ENCODE data around the gene C1orf21.
A peak's percentile ranks its signal among the peaks of the same experiment; 100 is the strongest.

Gene C1orf21

DNA sequence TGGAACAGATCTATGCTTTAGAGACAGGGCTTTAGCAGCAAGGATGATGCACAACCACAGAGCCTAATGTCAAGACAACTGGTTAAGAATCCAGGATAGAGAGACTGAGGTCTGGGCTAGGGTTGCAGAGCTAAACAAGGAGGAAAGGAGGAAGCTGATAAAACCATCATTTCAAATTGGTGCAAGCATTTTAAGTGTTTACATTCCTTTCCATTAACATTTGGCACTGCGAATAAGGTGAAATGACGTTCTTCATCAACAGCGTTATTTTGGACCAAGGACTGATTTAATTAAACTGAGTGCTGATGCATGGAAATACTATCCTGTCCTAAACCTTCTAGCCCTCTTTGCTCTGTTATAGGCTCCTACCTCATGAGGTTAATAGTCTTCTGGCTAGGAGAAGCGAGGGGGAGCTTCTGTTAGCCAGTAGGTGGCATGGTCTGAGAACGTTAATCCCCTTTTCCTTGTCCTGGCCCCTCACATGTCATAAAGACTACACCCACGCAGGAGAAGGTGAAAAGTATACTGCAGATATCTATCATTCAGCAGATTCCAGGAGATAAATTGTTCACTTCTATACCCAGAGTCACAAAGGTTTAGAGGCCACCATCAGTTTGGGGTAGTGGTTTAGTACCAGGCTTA is 7.6 kb upstream of the C1orf21 start:
- H3K36me3 ChIP-seq (ENCODE audit: control insufficient read depth, low read length): no peaks in the 10 kb centered on the region
- no peak overlapping the region for H3K4me2 ChIP-seq (ENCODE audit: low read length)
- peaks cover 11% of the 10 kb centered on the region; the same call in 1 of the 2 replicates for H3K27me3 ChIP-seq (ENCODE audit: control insufficient read depth, low read length)
- TF ChIP-seq, protein P1, sequence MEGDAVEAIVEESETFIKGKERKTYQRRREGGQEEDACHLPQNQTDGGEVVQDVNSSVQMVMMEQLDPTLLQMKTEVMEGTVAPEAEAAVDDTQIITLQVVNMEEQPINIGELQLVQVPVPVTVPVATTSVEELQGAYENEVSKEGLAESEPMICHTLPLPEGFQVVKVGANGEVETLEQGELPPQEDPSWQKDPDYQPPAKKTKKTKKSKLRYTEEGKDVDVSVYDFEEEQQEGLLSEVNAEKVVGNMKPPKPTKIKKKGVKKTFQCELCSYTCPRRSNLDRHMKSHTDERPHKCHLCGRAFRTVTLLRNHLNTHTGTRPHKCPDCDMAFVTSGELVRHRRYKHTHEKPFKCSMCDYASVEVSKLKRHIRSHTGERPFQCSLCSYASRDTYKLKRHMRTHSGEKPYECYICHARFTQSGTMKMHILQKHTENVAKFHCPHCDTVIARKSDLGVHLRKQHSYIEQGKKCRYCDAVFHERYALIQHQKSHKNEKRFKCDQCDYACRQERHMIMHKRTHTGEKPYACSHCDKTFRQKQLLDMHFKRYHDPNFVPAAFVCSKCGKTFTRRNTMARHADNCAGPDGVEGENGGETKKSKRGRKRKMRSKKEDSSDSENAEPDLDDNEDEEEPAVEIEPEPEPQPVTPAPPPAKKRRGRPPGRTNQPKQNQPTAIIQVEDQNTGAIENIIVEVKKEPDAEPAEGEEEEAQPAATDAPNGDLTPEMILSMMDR (IDR thresholded peaks at IDR 0.05; ENCODE audit: low read depth, low read length, poor library complexity, severe bottlenecking): peak; percentile 11
- no peak for TF ChIP-seq EZH2phosphoT487 (IDR thresholded peaks at IDR 0.05; ENCODE audit: borderline replicate concordance, low read length)
- no peaks in the 10 kb centered on the region for H3K9me3 ChIP-seq (ENCODE audit: control insufficient read depth, insufficient read depth, low read length)
- no peaks in the 10 kb centered on the region for H4K20me1 ChIP-seq (ENCODE audit: control insufficient read depth, insufficient read depth, low read depth, low read length)
- no peaks in the 10 kb centered on the region for H3K9me2 ChIP-seq (replicated peaks; ENCODE audit: control insufficient read depth, low read length)
- H3K4me3 ChIP-seq (ENCODE audit: low read length): no peak overlapping the region
- no peaks in the 10 kb centered on the region for H3K79me2 ChIP-seq (ENCODE audit: control insufficient read depth, low read length)
- H3F3A ChIP-seq (ENCODE audit: control insufficient read depth, insufficient read depth): no peaks in the 10 kb centered on the region
- no peaks in the 10 kb centered on the region for H3K4me1 ChIP-seq (ENCODE audit: control insufficient read depth, low read length)
- H3K27ac ChIP-seq (ENCODE audit: low read depth, low read length): no peak overlapping the region

GRCh38 chr1:184380468-184380867 is 6.4 kb upstream of the C1orf21 start:
- no peaks in the 10 kb centered on the region for H3K79me2 ChIP-seq (ENCODE audit: control insufficient read depth, low read length)
- H3K9me3 ChIP-seq (ENCODE audit: control insufficient read depth, insufficient read depth, low read length): no peaks in the 10 kb centered on the region
- TF ChIP-seq EZH2phosphoT487 (IDR thresholded peaks at IDR 0.05; ENCODE audit: borderline replicate concordance, low read length): no peak
- no peak overlapping the region for H3K4me3 ChIP-seq (ENCODE audit: low read length)
- H3K9me2 ChIP-seq (replicated peaks; ENCODE audit: control insufficient read depth, low read length): no peaks in the 10 kb centered on the region
- H3K27me3 ChIP-seq (ENCODE audit: control insufficient read depth, low read length): peaks cover 23% of the 10 kb centered on the region
- no peaks in the 10 kb centered on the region for H4K20me1 ChIP-seq (ENCODE audit: control insufficient read depth, insufficient read depth, low read depth, low read length)
- H3K36me3 ChIP-seq (ENCODE audit: control insufficient read depth, low read length): no peaks in the 10 kb centered on the region
- no peaks in the 10 kb centered on the region for H3F3A ChIP-seq (ENCODE audit: control insufficient read depth, insufficient read depth)
- H3K4me2 ChIP-seq (ENCODE audit: low read length): no peak overlapping the region
- no peaks in the 10 kb centered on the region for H3K4me1 ChIP-seq (ENCODE audit: control insufficient read depth, low read length)
- H3K27ac ChIP-seq (ENCODE audit: low read depth, low read length): no peak overlapping the region

- H3K4me3 ChIP-seq (ENCODE audit: low read length): no peak overlapping the region
- no peaks in the 10 kb centered on the region for H3K9me2 ChIP-seq (replicated peaks; ENCODE audit: control insufficient read depth, low read length)
- H3K4me2 ChIP-seq (ENCODE audit: low read length): no peak overlapping the region
- no peaks in the 10 kb centered on the region for H4K20me1 ChIP-seq (ENCODE audit: control insufficient read depth, insufficient read depth, low read depth, low read length)
- peaks cover 4% of the 10 kb centered on the region; the same call in 1 of the 2 replicates for H3K4me1 ChIP-seq (ENCODE audit: control insufficient read depth, low read length)
- no peaks in the 10 kb centered on the region for H3K36me3 ChIP-seq (ENCODE audit: control insufficient read depth, low read length)
- peaks cover 57% of the 10 kb centered on the region for H3K27me3 ChIP-seq (ENCODE audit: control insufficient read depth, low read length)
- H3F3A ChIP-seq (ENCODE audit: control insufficient read depth, insufficient read depth): no peaks in the 10 kb centered on the region
- no peak overlapping the region for H3K27ac ChIP-seq (ENCODE audit: low read depth, low read length)
- no peaks in the 10 kb centered on the region for H3K79me2 ChIP-seq (ENCODE audit: control insufficient read depth, low read length)
- TF ChIP-seq, protein P1 (IDR thresholded peaks at IDR 0.05; ENCODE audit: low read depth, low read length, poor library complexity, severe bottlenecking): no peak
- TF ChIP-seq EZH2phosphoT487 (IDR thresholded peaks at IDR 0.05; ENCODE audit: borderline replicate concordance, low read length): no peak
- no peaks in the 10 kb centered on the region for H3K9me3 ChIP-seq (ENCODE audit: control insufficient read depth, insufficient read depth, low read length)
Observed at GRCh38 chr1:184383772-184384323, 3.0 kb upstream of the C1orf21 start.

- peaks cover 4% of the 10 kb centered on the region; the same call in 1 of the 2 replicates for H3K4me1 ChIP-seq (ENCODE audit: control insufficient read depth, low read length)
- H3K9me2 ChIP-seq (replicated peaks; ENCODE audit: control insufficient read depth, low read length): no peaks in the 10 kb centered on the region
- peak overlapping the region; percentile 81 for H3K4me2 ChIP-seq (ENCODE audit: low read length)
- no peaks in the 10 kb centered on the region for H3F3A ChIP-seq (ENCODE audit: control insufficient read depth, insufficient read depth)
- no peak overlapping the region for H3K27ac ChIP-seq (ENCODE audit: low read depth, low read length)
- no peaks in the 10 kb centered on the region for H3K36me3 ChIP-seq (ENCODE audit: control insufficient read depth, low read length)
- H3K4me3 ChIP-seq (ENCODE audit: low read length): peak overlapping the region; percentile 67
- H4K20me1 ChIP-seq (ENCODE audit: control insufficient read depth, insufficient read depth, low read depth, low read length): no peaks in the 10 kb centered on the region
- no peaks in the 10 kb centered on the region for H3K79me2 ChIP-seq (ENCODE audit: control insufficient read depth, low read length)
- peaks cover 66% of the 10 kb centered on the region for H3K27me3 ChIP-seq (ENCODE audit: control insufficient read depth, low read length)
- TF ChIP-seq, protein P1 (IDR thresholded peaks at IDR 0.05; ENCODE audit: low read depth, low read length, poor library complexity, severe bottlenecking): no peak
- TF ChIP-seq EZH2phosphoT487 (IDR thresholded peaks at IDR 0.05; ENCODE audit: borderline replicate concordance, low read length): no peak
- H3K9me3 ChIP-seq (ENCODE audit: control insufficient read depth, insufficient read depth, low read length): no peaks in the 10 kb centered on the region
Observed at GRCh38 chr1:184385865-184386311, 941 bp upstream of the C1orf21 start.

Data from DOHH2 (cell line).